NCI-H128 (cell line): ENCODE results near the gene PPP1R9A.

Experiments
- DNase-seq: peaks from one replicate; lab custom pipeline; 2025; ENCODE audit not compliant: unreplicated experiment; lab: John Stamatoyannopoulos, UW

Gene PPP1R9A

DNA sequence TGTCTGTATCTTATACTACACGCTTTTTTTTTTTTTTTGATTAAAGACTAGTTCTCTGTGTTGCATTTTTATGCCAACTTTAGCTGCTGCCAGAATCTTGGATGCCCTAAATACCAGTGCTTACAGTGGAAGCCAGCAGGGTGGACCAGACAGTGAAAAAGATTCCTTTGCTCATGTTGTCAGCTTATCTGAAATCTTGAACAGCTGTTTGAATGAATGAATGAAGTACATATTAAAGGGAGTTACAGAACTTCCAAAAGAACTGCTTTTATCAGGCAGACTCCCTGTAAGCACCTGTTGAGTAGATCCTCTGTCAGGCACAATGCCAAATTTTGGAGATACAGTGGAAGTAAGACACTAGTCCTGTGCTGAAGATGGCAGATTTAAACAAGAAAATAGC, 184.9 kb downstream of the PPP1R9A start:
- no peak for DNase-seq

DNA sequence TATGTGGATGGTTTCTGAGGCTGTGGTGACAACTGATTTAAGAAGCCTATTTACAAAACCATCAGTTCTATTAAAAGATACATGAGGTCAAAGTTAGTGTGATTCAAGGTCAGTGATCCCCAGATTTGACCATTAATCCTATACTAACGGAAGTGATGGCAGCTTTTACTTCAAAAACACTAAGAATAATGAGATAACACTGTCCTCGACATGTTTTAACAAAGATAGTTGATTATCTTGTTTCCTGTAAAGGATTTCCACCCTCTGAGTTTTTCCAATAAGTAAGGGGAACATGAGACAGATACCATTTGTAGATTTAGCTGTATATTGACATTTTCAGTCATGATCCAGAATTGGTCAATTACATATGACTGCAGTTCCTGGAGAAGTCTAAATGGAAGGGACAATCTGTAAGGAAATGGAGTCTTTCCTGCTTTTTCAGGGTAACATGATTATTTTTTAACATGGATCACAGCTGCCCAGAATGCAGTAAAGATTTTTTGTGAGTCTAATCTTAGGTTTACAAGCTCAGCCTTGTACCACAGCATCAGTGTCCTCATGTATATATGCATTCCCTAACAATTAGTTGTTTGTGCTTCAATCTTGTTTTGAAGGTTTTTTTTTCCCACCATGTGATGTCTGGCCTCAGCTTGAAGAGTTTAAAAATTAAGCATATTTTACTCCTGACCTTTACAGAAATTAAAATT, 188.0 kb downstream of the PPP1R9A start:
- DNase-seq = no peak

DNA sequence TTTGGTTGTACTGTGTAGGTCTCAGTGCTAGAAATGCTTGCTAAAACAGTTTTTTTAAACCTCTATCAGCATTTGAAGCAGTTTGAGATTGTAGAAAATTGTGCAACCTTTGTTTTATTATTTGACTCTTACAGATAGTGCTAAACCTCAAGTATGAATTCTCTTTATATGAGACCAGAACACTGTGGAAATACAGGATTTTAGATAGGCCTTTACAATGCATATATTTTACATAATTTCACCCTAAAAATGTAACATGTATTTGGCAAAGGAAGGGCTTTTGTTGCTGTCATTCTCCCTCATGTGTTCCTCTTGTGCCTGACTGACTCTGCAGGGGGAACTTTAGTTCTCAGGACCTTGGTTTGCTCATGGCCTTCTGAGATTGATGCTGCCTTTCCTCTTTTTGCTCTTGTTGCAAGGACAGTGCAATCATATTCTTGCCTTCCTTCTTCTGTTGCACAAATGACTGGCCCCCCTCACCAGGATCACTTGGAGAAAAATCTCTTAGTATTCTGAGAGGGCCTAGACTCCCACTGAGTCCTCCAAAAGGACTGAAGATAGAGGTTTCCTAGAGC, 188.7 kb downstream of the PPP1R9A start:
- DNase-seq = no peak

DNA sequence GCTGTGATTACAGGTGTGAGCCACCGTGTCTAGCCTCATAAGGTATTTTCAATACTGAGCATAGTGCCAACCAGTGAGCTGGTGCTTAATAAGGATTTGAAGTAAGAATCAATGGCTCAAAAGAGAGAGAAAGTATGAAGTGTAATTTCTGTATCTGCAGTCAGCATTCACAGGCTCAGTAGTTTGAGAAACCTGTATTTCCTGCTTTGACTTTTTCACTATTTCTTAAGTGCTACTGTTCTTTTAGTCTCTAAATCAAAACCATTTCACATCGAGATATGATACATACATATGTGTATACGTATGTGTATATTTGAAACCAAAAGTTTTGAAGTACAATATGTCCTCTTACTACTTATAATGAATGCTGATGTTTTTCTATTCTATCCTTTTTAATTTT, 189.9 kb downstream of the PPP1R9A start:
- no peak for DNase-seq

DNA sequence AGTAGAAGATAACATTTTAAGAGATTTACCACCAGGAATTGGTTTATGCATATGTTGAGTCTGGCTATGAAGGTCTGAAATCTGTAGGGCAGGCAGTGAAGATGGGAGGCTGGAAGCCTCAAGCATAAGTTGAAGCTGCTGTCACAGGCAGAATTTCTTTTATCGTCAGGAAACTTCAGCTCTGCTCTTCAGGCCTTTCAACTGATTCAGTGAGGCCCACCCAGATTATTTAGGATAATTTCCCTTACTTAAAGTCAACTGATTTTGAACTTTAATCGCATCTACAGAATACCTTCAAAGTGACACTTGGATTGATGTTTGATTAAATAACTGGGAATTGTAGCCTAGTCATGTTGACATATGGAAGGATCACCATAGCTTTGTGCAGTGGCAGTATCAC, 190.5 kb downstream of the PPP1R9A start:
- no peak for DNase-seq

DNA sequence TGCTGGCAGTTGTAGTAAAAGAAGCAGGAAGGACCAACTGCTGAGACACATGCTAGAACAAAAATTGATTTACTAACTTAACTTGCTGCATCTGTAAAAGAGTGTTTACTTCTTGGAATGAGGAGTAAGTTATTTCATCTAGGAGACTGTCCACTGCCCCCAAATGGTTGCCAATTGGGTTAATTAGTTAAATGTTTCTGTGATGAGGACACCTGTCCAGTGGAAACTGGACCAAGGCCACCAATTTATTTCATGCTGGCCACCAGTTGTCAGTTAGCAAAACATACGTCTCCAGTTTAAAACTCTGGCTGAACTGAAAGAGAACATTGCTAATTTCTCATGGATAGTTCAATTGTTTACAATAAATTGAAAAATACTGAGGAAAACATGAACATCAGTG, 191.7 kb downstream of the PPP1R9A start:
- no peak for DNase-seq

DNA sequence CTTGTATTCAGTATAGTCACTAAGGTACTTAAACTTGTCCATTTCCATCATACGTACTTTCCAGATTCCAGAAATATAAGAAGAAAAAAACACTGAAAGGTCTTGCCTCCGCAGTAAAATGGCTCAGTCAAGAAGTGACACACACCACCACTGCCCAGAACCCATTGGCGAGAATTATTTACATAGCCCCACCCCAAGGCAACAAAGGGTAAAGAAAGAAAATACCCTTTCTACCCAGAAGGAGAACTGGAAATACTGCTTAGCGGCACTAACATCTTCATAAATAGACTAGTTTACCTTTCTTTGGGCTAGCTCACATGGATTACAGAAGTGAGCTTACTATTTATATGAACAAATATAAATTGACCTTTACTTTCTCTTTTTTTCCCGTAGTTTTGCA, 194.0 kb downstream of the PPP1R9A start:
- DNase-seq = no peak

DNA sequence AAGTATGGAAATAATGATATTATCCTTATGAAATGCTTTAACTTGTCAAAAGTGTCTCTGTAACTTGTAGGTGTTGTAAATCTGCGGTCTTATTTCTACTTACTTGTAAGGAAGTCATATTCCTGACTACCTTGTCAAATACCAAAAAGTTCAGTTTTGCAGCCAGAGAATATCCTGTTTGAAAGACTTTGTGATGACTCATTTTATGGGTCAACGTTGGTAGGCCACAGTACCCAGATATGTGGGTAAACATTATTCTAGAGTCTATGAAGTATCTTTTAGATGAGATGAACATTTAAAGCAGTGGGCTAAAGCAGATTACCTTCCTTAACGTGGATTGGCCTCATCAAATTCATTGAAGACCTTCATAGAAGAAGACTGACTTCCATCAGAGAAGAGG, 195.3 kb downstream of the PPP1R9A start:
- no peak for DNase-seq

DNA sequence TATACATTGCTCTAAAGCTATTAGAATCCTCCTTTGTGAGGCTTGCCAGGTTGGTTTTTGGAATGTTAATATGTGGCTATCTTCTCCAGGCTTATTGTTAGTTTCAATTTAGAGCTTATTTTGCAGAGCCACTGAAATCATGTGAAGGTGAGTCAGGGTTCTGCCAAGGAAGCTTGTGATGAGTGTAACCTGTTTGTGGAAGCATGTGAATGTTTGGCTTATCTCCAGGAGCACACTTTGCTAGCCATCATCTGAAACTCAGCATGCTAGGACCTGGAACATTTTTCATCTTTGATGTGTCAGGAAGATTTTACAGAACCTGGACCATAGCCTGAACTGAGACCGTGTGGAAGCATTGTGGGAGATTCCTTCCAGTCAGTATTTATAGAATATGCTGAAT, 197.3 kb downstream of the PPP1R9A start:
- DNase-seq = no peak

DNA sequence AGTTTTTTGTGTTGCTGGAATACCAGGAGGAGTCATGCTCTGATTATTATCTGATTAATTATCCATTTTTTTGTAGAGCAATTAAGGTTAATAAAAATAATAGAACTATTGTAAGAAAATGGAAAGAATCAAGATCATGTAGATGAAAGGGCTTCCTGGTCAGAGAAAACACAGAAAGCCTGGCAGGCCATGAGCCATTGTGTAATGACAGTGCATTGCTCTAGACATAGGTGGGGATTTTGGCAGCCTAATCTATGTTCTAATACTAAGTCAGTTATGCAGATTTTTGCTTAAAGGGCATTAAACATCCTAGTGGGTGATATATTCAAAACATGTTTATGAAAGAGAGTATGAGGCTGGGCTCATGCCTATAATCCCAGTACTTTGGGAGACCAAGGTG, 198.2 kb downstream of the PPP1R9A start:
- DNase-seq = no peak

DNA sequence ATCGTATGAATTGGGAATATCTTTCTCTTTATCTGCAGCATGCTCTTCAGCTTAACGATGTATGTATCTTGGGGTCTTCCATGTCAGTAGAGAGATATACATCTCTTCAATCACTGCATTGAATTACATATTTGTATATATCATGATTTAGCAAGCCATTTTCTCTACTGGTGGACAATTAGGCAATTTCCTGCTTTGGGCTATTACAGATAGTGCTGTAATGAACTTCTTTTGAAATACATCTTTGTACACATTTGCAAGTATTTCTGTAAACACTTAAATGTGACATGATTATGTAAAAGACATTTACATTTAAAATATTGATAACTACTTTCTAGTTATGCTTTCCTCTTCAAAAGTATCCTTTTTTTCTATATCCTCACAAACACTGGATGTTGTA, 199.0 kb downstream of the PPP1R9A start:
- DNase-seq = no peak

DNA sequence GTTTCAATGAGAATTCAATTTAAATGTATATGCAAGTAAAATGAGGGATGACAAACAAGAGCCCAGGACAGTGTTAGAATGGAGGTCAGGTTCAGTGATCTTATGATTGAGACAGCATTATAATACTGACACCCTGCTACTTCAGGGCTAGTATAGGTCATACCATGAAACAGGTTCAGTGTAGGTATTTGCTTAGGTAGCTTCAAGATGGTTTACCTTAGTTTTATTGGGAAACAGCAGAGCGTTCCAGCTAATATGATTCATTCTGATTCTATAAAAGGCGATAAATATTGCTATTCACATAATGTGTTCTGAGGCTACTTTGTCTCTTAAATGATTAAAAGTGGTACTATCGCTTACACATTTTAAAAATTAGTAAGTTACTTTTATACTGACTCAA, 203.3 kb downstream of the PPP1R9A start:
- DNase-seq = no peak

DNA sequence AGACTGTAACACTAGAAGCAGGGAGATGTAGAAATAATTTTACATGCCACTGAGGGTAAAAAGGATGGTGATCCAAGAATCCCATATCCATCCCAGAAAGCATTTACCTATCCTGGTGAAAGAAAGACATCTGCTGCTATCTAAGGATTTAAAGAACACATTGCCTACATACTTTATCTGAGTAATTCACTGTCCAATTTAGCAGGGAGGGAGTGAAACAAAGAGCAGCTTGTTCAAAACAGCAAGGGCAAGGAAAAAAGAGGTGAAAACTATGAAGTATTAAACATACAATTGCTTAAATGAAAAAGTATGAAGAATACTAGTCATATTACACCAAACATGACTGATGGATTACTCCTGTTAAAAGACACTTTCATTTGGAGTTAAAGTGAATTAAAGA, 206.2 kb downstream of the PPP1R9A start:
- no peak for DNase-seq

DNA sequence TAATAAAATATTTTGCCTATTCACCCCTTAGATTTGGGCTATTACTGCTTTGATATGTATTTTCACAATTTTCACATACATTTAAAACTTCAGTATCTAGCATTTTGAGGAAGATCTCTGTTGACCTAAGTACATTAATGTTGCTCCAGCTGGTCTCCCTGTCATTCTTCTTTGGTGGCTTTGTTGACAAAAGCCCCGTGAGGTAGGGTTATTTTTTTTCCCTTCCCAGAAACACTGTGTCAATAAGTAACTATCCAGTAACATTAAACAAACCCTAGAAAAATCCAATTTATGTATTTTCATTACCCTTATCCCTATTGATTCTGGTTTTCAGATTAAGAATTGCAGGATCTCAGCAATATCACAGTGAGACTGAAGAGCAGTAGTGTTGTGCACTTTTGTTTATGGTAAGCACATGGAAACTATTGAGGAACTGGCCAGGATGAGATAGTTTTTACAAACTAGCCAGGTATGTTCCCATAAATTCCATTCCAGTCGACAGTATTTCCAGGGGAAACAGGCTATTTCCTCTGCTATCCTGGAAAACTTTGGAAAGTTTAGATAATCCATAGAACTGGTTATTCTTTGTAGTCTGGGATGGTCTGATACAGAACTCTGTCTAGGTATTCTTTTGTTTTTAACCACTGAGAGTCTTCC, 218.8 kb downstream of the PPP1R9A start:
- DNase-seq = no peak

DNA sequence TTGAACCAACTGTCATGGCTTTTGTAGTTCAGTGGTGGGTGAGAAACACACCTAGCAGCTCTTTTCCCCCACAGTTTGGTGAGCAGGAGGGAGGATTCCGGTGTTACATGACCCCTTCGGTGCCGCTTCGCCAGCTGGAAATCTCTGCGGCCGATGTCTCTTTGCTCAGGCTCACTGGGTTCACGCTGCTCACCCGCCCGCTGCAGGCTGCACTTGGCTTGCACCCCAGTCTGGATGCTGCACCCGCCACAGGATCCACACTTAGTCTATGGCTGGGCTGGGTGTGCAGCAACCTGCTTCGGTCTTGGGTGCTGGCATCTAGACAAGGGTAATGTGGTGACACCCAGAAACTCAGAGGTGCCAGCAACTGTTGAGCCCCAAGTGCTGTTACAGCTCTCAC, 225.1 kb downstream of the PPP1R9A start:
- DNase-seq = no peak

DNA sequence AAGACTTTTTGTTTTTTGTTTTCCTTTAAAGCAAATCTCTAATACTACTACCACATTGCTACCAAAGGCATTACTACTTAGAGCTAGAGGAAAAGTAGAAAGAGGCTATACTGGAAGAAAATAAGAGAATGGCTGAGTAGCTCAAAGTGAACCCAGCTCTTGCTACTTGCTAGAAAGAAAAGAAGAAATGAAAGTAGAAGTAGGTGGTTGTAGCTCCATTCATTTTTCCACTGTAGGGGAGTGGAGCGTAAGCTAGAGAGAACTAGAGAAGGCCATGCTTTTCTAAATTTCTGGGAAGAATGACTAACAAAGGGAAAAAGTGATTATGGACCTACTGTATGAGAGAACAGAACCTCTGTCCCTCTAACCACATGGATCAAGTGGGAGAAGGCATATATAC, 232.5 kb downstream of the PPP1R9A start:
- no peak for DNase-seq

DNA sequence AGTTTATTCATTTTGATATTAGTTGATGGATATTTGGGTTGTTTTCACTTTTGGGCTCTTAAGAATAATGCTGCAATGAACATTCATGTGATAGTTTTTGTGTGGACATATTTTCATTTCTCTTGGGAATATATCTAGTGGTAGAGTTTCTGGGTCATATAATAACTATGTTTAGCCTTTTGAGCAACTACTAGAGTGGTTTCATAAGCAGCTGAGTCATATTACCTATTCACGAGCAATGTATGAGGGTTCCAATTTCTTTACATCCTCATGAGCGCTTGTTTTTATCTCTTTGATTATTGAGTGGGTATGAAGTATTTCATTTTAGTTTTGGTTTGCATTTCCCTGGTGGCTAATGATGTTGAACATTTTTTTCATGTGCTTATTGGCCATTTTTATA, 234.4 kb downstream of the PPP1R9A start:
- no peak for DNase-seq

DNA sequence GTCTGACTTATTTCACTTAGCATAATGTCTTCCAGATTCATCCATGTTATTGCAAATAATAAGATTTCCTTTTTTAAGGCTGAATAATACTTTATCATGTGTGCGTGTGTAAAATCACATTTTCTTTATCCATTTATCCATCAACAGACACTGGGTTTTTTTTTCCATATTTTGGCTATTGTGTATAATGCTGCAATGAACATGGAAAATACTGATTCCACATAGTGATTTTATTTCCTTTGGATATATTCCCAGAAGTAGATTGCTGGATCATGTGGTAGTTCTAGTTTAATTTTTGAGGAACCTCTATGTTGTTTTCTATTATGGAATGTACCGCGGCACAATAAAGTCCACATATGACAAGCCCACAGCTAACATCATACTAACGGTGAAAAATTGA, 236.9 kb downstream of the PPP1R9A start:
- DNase-seq = no peak

DNA sequence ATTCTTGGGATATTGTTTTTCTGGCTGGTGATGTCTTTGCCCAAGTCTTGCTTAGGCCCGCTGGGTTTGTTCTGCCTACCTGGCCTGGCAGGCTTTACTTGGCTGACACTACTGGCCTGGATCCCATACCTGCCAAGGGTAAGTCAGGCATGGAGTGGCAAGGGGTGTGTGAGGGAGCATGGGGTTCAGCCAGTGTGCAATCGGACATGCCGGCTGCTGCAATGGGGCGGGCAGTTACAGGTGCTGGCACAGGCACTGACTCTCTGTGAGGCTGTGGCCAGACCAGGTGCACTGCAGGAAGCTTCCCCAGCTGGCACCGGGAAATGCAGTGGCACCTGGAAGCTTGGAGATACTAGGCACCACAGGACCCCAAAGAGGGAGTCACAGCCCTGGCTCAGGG, 248.6 kb downstream of the PPP1R9A start:
- no peak for DNase-seq

DNA sequence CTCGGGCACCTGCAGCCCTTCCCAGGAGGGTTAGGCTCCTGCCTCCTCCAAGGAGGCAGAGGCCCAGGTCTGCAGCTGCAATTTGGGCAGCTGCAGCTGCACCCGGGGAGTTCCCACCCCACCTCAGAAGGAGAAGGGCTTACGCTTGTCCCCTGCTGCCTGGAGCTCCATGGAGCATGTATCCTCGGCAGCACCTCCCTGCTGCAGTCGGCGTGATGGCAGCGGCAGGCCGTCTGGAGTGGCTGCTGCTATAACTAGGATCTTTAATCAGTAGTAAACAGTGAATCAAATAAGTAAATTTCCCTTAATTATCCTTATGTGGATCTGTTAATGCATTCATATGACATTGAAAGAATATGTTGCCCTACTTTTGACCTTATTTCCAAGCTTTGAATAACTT, 250.0 kb downstream of the PPP1R9A start:
- DNase-seq = no peak

DNA sequence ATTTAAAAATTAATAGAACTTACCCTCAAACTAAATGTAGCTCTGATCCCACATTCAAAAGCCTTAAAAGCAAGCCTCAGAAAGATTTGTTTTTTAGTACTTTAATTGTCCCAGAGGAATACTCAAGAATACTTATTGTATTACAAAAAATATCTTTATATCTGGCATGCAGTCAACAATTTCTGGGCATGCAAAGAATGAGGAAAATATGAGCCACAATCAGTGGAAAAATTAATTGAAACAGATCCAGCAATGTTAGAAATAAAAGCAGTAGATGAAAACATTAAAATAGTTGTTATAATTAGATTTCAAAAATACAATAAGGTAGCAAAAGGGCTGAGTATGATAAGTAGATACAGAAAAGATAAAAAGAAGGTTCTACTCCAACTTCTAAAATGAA, 262.3 kb downstream of the PPP1R9A start:
- no peak for DNase-seq

DNA sequence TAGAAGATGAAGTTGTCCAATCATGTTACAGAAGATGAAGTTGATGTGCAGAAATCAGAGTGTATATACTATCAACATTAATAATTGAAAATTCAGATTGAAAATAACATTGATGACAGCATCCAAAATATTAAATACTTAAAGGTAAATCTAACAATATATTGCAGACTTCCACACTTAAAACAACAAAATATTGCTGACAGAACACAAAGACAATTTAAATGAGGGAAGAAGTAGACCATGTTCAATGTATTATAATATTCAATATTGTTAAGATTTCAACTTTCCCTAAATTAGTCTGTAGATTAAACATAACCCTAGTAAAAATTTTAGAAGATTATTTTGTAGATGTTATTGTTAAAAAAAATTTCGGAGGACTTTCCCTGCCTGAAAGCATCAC, 265.0 kb downstream of the PPP1R9A start:
- DNase-seq = no peak

DNA sequence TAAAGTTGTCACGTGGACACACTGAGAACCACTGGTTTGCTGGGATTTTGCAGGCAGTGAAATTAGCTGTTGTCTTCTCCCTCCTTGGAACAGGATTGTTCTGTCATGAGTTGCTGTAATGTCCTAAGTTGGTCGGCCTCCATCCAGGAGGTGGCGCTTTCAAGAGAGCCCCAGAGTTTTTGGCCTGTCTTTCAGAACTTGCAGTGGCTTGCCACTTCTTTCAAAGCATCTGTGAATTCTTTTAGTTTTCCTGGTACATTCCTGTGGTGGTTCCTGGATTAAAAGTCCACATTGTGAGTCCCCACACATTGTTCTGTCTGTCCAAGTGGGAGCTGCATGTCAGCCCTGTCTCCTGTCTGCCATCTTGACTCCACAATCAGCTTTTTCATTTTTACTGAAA, 283.1 kb downstream of the PPP1R9A start:
- no peak for DNase-seq
